Adrenal gland (tissue), 12 donors: ENCODE measurements around the gene RBM15B. TPM values are rescaled to one million over a fixed set of nuclear protein-coding genes. Genes with fewer than 3 reads are reported as not detected.

Source experiments
- DNase-seq, 7 donors: peaks; one replicate each; pipeline ENCODE4 v3.0.0-alpha.2; 2019 to 2020
- H3K27ac ChIP-seq, 5 donors: fragments of 200-600 bp; sonication (generic) in 4 of 5; 1 replicate in 3 of 5; 2 replicates in 2 of 5; pipeline versions ENCODE4 v1.5.1 to v1.8.0; 2016 to 2020; ENCODE audit warnings: mild to moderate bottlenecking in 1 of 5
- H3K27me3 ChIP-seq: fragments of 200-600 bp; 2 replicates; pipeline ENCODE4 v1.8.0; 2021
- H3K36me3 ChIP-seq, 2 donors: fragments of 200-600 bp; replicated peaks in 1 of 2; 1 replicate in 1 of 2; 2 replicates in 1 of 2; pipeline versions ENCODE4 v1.5.1 to v1.8.0; 2018 to 2022
- H3K4me1 ChIP-seq, 2 donors: fragments of 200-600 bp; replicated peaks in 1 of 2; 1 replicate in 1 of 2; 2 replicates in 1 of 2; pipeline versions ENCODE4 v1.5.1 to v1.8.0; 2018 to 2021
- H3K4me3 ChIP-seq, 4 donors: fragments of 200-600 bp; sonication (generic) in 3 of 4; one replicate each; pipeline ENCODE4 v1.5.1; 2016 to 2018
- H3K9me3 ChIP-seq, 3 donors: fragments of 200-600 bp; sonication (generic) in 1 of 3; replicated peaks in 1 of 3; 1 replicate in 2 of 3; 2 replicates in 1 of 3; pipeline versions ENCODE4 v1.5.1 to v1.8.0; 2016 to 2021
- CTCF ChIP-seq, 6 experiments: fragments of 450-650 bp in 4 of 6; fragments of 200-600 bp in 2 of 6; sonication (generic) in 1 of 6; IDR thresholded peaks; 1 replicate in 5 of 6; 2 replicates in 1 of 6; pipeline versions ENCODE4 v1.5.1 to v1.8.0; 2016 to 2021; ENCODE audit warnings: antibody characterized with exemption in 6 of 6, mild to moderate bottlenecking in 2 of 6, moderate library complexity in 1 of 6
- POLR2A ChIP-seq, 2 donors: fragments of 450-650 bp; IDR thresholded peaks; one replicate each; pipeline ENCODE4 v1.6.1; 2017; ENCODE audit warnings: antibody characterized with exemption in 2 of 2, mild to moderate bottlenecking in 2 of 2, moderate library complexity in 1 of 2
- WGBS, 4 donors: extraction: QIAGEN DNeasy Blood & Tissue Kit in 2 of 4; methylation state at CpG; one replicate each; pipeline versions ENCODE4 v1.1.5 to v1.1.7; 2013 to 2017; 5-methylcytosine and 5-hydroxymethylcytosine counted together
- intact Hi-C, 2 donors: fragments of 100-400 bp; cut with DNase I; formaldehyde crosslinking; loops; one replicate each; pipeline versions ENCODE4 v1.14.1 to v1.15.0; 2022 to 2023
- polyA plus RNA-seq, 3 donors: library from polyadenylated mRNA; stranded (reverse); fragments of 200-250 nt in 2 of 3; fragments of 350-450 nt in 1 of 3; fragmentation: Illumina TruSeq in 1 of 3; extraction: RNeasy Lipid Tissue Mini Kit (QIAGEN cat#74804) in 1 of 3; gene quantifications; one replicate each; pipeline ENCODE4 v1.2.3, GENCODE V29; 2013 to 2014
- total RNA-seq, 9 donors: library from RNA; depleted of rRNA in 4 of 9; stranded (reverse); fragments of >200 nt in 4 of 9; fragments of 120-200 nt in 1 of 9; fragmentation: NEBNext Ultra II Directional in 1 of 9; extraction: Animal tissue kit (Norgen Biotek cat#: 25700) in 1 of 9; gene quantifications; one replicate each; pipeline versions ENCODE4 v1.1.0 to v1.2.4, GENCODE V29; 2013 to 2023
- donor health status: healthy with polysubstance abuse.
- donor health status: Bipolar disorder and iron deficiency.
- donor health status: DM: yes; HTN: yes; CAD: no.
- donor health status: DM: no; HTN: no; CAD: no.
- donor health status: DM: no; HTN: no; CAD: no.
- donor health status: DM: yes; HTN: yes; CAD: no.

The RBM15B gene
- total and polyA plus RNA-seq, 12 donors, result 8.0 to 36.6 (median 24.4) TPM

- Histone ChIP-seq H3K27ac (no peak overlapping the region), H3K36me3 (peaks cover 0 to 22% of the 10 kb centered on the region in 2 donors), H3K4me1 (no peaks in the 10 kb centered on the region), H3K4me3 (no peak overlapping the region), H3K9me3 (no peaks in the 10 kb centered on the region), H3K27me3 (no peaks in the 10 kb centered on the region)
- no peak for TF ChIP-seq CTCF (IDR thresholded peaks at IDR 0.05)
- no peak for TF ChIP-seq POLR2A (IDR thresholded peaks at IDR 0.05)
- no peak for DNase-seq
- 65 to 84% (median 79%) methylated on average over 2 of the region's 2 CpGs for WGBS, 4 donors
- intact Hi-C loops, result no loop called here
Observed at GRCh38 chr3:51408813-51409212, 17.7 kb downstream of the RBM15B start.

- H3K36me3 ChIP-seq, result peaks cover 0 to 42% of the 10 kb centered on the region in 2 donors
- no peak for TF ChIP-seq POLR2A (IDR thresholded peaks at IDR 0.05)
- TF ChIP-seq CTCF (IDR thresholded peaks at IDR 0.05), result no peak
Observed at GRCh38 chr3:51422211-51422610, 31.1 kb downstream of the RBM15B start.

GRCh38 chr3:51426921-51427320, 35.8 kb downstream of the RBM15B start:
- Histone ChIP-seq H3K4me1 (no peaks in the 10 kb centered on the region), H3K4me3 (no peak overlapping the region), H3K9me3 (no peaks in the 10 kb centered on the region), H3K27me3 (no peaks in the 10 kb centered on the region), H3K27ac (no peak overlapping the region), H3K36me3 (peaks cover 0 to 42% of the 10 kb centered on the region in 2 donors)
- no peak for DNase-seq
- intact Hi-C loops, result no loop called here
- no peak for TF ChIP-seq POLR2A (IDR thresholded peaks at IDR 0.05)
- no peak for TF ChIP-seq CTCF (IDR thresholded peaks at IDR 0.05)
- WGBS, 4 donors, result 84 to 93% (median 90%) methylated on average over 4 of the region's 4 CpGs

More at GRCh38 chr3:51422211-51422610, 31.1 kb downstream of the RBM15B start:
- no peaks in the 10 kb centered on the region for H3K4me1 ChIP-seq
- intact Hi-C loops, result no loop called here
- 95 to 100% (median 96%) methylated on average over 3 of the region's 3 CpGs for WGBS, 4 donors
- DNase-seq, result no peak
- H3K4me3 ChIP-seq, result no peak overlapping the region
- no peaks in the 10 kb centered on the region for H3K27me3 ChIP-seq
- no peak overlapping the region for H3K27ac ChIP-seq
- no peaks in the 10 kb centered on the region for H3K9me3 ChIP-seq

GRCh38 chr3:51429138-51429537, 38.1 kb downstream of the RBM15B start:
- Histone ChIP-seq H3K36me3 (peaks cover 0 to 45% of the 10 kb centered on the region in 2 donors), H3K4me3 (no peak overlapping the region), H3K9me3 (no peaks in the 10 kb centered on the region), H3K27me3 (no peaks in the 10 kb centered on the region), H3K27ac (no peak overlapping the region), H3K4me1 (peaks cover 0 to under 1% of the 10 kb centered on the region in 2 donors)
- 88 to 95% (median 89%) methylated on average over 3 of the region's 3 CpGs for WGBS, 4 donors
- DNase-seq, result no peak
- intact Hi-C loops, result no loop called here
- TF ChIP-seq CTCF (IDR thresholded peaks at IDR 0.05) (no peak), POLR2A (IDR thresholded peaks at IDR 0.05) (no peak)
